ENCODE measurements around the gene TJP3. TPM values are rescaled to one million over a fixed set of nuclear protein-coding genes. Genes with fewer than 3 reads are reported as not detected.

TJP3 gene
- 0.39 to 0.69 TPM (median 0.56 TPM) in 5 replicates for total RNA-seq (2022; extraction: Qiagen RNA extraction)

GRCh38 chr19:3708207-3708931, at the start of gene TJP3:
TSS of gene TJP3 (plus strand) at chr19:3708384. CDS start at chr19:3728433, 20,049 bp downstream.

GRCh38 chr19:3700242-3701032, 7.7 kb upstream of the TJP3 start, which contains the start of gene PIP5K1C:
TSS of gene PIP5K1C (minus strand) at chr19:3700468. CDS start at chr19:3700390, 78 bp downstream.

GRCh38 chr19:3761382-3762129, 53.4 kb downstream of the TJP3 start, which contains the start of gene APBA3:
TSS of gene APBA3 (minus strand) at chr19:3761692. CDS start at chr19:3760264, 1,428 bp downstream.

GRCh38 chr19:3762501-3763459, 54.6 kb downstream of the TJP3 start, which contains the start of gene MRPL54:
TSS of gene MRPL54 (plus strand) at chr19:3762682. CDS start at chr19:3762701, 19 bp downstream.

GRCh38 chr19:3771906-3772455, 63.8 kb downstream of the TJP3 start, which contains the start of gene RAX2:
TSS of gene RAX2 (minus strand) at chr19:3772228. CDS start at chr19:3771742, 486 bp downstream.

GRCh38 chr19:3785938-3786824, 78.0 kb downstream of the TJP3 start, which contains the start of gene MATK:
TSS of gene MATK (minus strand) at chr19:3786381. CDS start at chr19:3785135, 1,246 bp downstream.

Other genes with a start within 250 kb of the TJP3 start
- 0.80 to 1.4 TPM (median 0.90 TPM) in 5 replicates for gene SMIM24, start 227.9 kb upstream of the TJP3 start, total RNA-seq (2022; extraction: Qiagen RNA extraction)
- gene SMIM44, start 224.9 kb upstream of the TJP3 start, total RNA-seq (2022; extraction: Qiagen RNA extraction) = not detected in 5 replicates
- gene DOHH, start 207.7 kb upstream of the TJP3 start, total RNA-seq (2022; extraction: Qiagen RNA extraction) = 13.0 to 18.6 TPM (median 17.0 TPM) in 5 replicates
- gene FZR1, start 202.1 kb upstream of the TJP3 start, total RNA-seq (2022; extraction: Qiagen RNA extraction) = 27.8 to 36.3 TPM (median 34.2 TPM) in 5 replicates
- gene TEKTIP1, start 169.2 kb upstream of the TJP3 start, total RNA-seq (2022; extraction: Qiagen RNA extraction) = 0.20 to 0.23 TPM in 2 of 5 replicates, not detected in the others
- 124 to 145 TPM (median 137 TPM) in 5 replicates for gene MFSD12, start 150.8 kb upstream of the TJP3 start, total RNA-seq (2022; extraction: Qiagen RNA extraction)
- 41.3 to 60.6 TPM (median 56.1 TPM) in 5 replicates for gene HMG20B, start 135.4 kb upstream of the TJP3 start, total RNA-seq (2022; extraction: Qiagen RNA extraction)
- gene GIPC3, start 122.9 kb upstream of the TJP3 start, total RNA-seq (2022; extraction: Qiagen RNA extraction) = 0.17 to 0.32 TPM (median 0.25 TPM) in 5 replicates
- gene TBXA2R, start 101.5 kb upstream of the TJP3 start, total RNA-seq (2022; extraction: Qiagen RNA extraction) = 0.86 to 1.5 TPM (median 1.0 TPM) in 5 replicates
- 12.1 to 17.4 TPM (median 17.0 TPM) in 5 replicates for gene CACTIN, start 81.6 kb upstream of the TJP3 start, total RNA-seq (2022; extraction: Qiagen RNA extraction)
- gene PIP5K1C, start 7.9 kb upstream of the TJP3 start, total RNA-seq (2022; extraction: Qiagen RNA extraction) = 11.1 to 13.1 TPM (median 11.9 TPM) in 5 replicates
- gene APBA3, start 53.3 kb downstream of the TJP3 start, total RNA-seq (2022; extraction: Qiagen RNA extraction) = 9.8 to 11.6 TPM (median 11.1 TPM) in 5 replicates
- gene MRPL54, start 54.3 kb downstream of the TJP3 start, total RNA-seq (2022; extraction: Qiagen RNA extraction) = 60.1 to 76.7 TPM (median 65.6 TPM) in 5 replicates
- not detected in 5 replicates for gene RAX2, start 63.8 kb downstream of the TJP3 start, total RNA-seq (2022; extraction: Qiagen RNA extraction)
- gene MATK, start 78.0 kb downstream of the TJP3 start, total RNA-seq (2022; extraction: Qiagen RNA extraction) = 0.52 to 1.5 TPM (median 0.99 TPM) in 5 replicates
- 0.20 TPM in 1 of 5 replicates, not detected in the others for gene ZFR2, start 160.7 kb downstream of the TJP3 start, total RNA-seq (2022; extraction: Qiagen RNA extraction)
- gene ATCAY, start 172.3 kb downstream of the TJP3 start, total RNA-seq (2022; extraction: Qiagen RNA extraction) = 0.06 to 0.20 TPM (median 0.08 TPM) in 5 replicates
- gene NMRK2, start 224.7 kb downstream of the TJP3 start, total RNA-seq (2022; extraction: Qiagen RNA extraction) = not detected in 5 replicates